ENCODE data around the gene REXO5. TPM values are rescaled to one million over a fixed set of nuclear protein-coding genes. Genes with fewer than 3 reads are reported as not detected.
A peak's percentile ranks its signal among the peaks of the same experiment; 100 is the strongest.

The REXO5 gene
- total RNA-seq, 4 donors from 2014 or later = 2.2 to 6.9 (median 3.7) TPM

DNA sequence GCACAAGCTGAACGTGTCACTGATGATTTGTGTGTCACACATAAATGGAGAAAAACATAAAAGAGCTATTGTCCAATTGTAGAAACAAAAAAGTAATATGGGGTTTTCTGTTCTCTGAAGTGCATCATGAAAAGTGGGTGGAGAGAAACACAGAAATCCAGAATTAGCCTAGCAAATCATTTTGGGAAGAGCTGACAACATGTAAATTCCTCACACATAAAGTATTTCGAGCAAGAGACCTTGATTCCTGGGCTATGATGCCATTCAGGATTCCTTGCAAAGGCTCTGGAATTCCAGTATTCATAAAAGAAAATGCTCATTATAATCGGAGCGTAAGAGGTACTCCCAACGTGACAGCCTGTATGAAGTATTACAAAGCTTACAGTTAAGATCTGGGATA is 92.7 kb downstream of the REXO5 start:
- no peak for ATAC-seq
- H3K4me1 ChIP-seq = peaks cover 2 to 71% (median 35%) of the 10 kb centered on the region in 3 donors
- H3K36me3 ChIP-seq = peaks cover 0 to 30% of the 10 kb centered on the region in 2 donors
- peak overlapping the region; percentile 63 to 74 for H3K4me3 ChIP-seq
- TF ChIP-seq POLR2A (IDR thresholded peaks at IDR 0.05) = no peak
- peak; percentile 67 for TF ChIP-seq POLR2AphosphoS5 (IDR thresholded peaks at IDR 0.05)
- TF ChIP-seq CTCF (IDR thresholded peaks at IDR 0.05) = no peak
- H3K9me3 ChIP-seq = no peaks in the 10 kb centered on the region
- H3K27ac ChIP-seq = peak overlapping the region; percentile 85 to 99 (median 99)
- 3 to 11% methylated on average over 5 of the region's 5 CpGs for WGBS, 2 donors (ENCODE audit: low coverage in 1 of 2)
- no peaks in the 10 kb centered on the region for H3K27me3 ChIP-seq

Small RNA genes lying within 50 kb of the gene (small RNA-seq; reads per million reads assigned to genes)
- gene RF00618 = 0 reads per million in 4 donors
- gene RNU6-944P = 0 reads per million in 4 donors

Other genes with a start within 250 kb of the REXO5 start
- gene ACSM2B, start 230.2 kb upstream of the REXO5 start, total RNA-seq = under 1 TPM in 1 of 4 donors, not detected in 3; 0.13 TPM
- 1 to 10 TPM in 1 of 4 donors, under 1 TPM in 3; 0.46 to 1.2 (median 0.74) TPM for gene ACSM1, start 108.8 kb upstream of the REXO5 start, total RNA-seq
- 100 to 1,000 TPM in 2 of 4 donors, 10 to 100 TPM in 2; 59.6 to 120 (median 91.8) TPM for gene THUMPD1, start 64.7 kb upstream of the REXO5 start, total RNA-seq
- gene ACSM3, start 42.5 kb upstream of the REXO5 start, total RNA-seq = 10 to 100 TPM in 1 of 4 donors, 1 to 10 TPM in 3; 4.5 to 24.8 (median 6.8) TPM
- 10 to 100 TPM in 3 of 4 donors, 1 to 10 TPM in 1; 7.7 to 21.8 (median 12.2) TPM for gene ERI2, start 55 bp upstream of the REXO5 start, total RNA-seq
- 10 to 100 TPM; 28.6 to 35.7 (median 33.5) TPM for gene DCUN1D3, start 93.8 kb downstream of the REXO5 start, total RNA-seq
- 10 to 100 TPM; 54.3 to 88.7 (median 58.7) TPM for gene LYRM1, start 94.2 kb downstream of the REXO5 start, total RNA-seq